Measurements from ENCODE around the gene COL4A6.
"Not testable (repeated sequence)": the region's sequence is repeated elsewhere in the genome, so short reads cannot be mapped to it uniquely, and the experiment has no call there.

COL4A6 gene

GRCh38 chrX:108438110-108438623 is at the start of gene COL4A6:
Gene COL4A6 (minus strand): TSS chrX:108438422. CDS start chrX:108438196, 226 bp downstream.
- in situ Hi-C loops (cut with MboI; ENCODE audit: low pct_unique_long_range_greater_than_20kb, low sequenced_read_pairs) = no loop called here
- DNase-seq = no peak

- DNase-seq = no peak
- in situ Hi-C loops (cut with MboI; ENCODE audit: low pct_unique_long_range_greater_than_20kb, low sequenced_read_pairs) = no loop called here
Observed at GRCh38 chrX:108485960-108486359, 47.7 kb upstream of the COL4A6 start.

- in situ Hi-C loops (cut with MboI; ENCODE audit: low pct_unique_long_range_greater_than_20kb, low sequenced_read_pairs) = no loop called here
- no peak for DNase-seq
Observed at GRCh38 chrX:108484251-108484650, 46.0 kb upstream of the COL4A6 start.

GRCh38 chrX:108481528-108481927 is 43.3 kb upstream of the COL4A6 start:
- in situ Hi-C loops (cut with MboI; ENCODE audit: low pct_unique_long_range_greater_than_20kb, low sequenced_read_pairs); DNase-seq: not testable (repeated sequence)

- in situ Hi-C loops (cut with MboI; ENCODE audit: low pct_unique_long_range_greater_than_20kb, low sequenced_read_pairs) = no loop called here
- DNase-seq = no peak
Observed at GRCh38 chrX:108473979-108474378, 35.8 kb upstream of the COL4A6 start.

GRCh38 chrX:108468486-108468885 is 30.3 kb upstream of the COL4A6 start:
- DNase-seq = no peak

GRCh38 chrX:108464604-108465003 is 26.4 kb upstream of the COL4A6 start:
- in situ Hi-C loops (cut with MboI; ENCODE audit: low pct_unique_long_range_greater_than_20kb, low sequenced_read_pairs) = no loop called here
- no peak for DNase-seq

More at GRCh38 chrX:108468486-108468885, 30.3 kb upstream of the COL4A6 start:
- in situ Hi-C loops (cut with MboI; ENCODE audit: low pct_unique_long_range_greater_than_20kb, low sequenced_read_pairs) = no loop called here

- DNase-seq = no peak
- in situ Hi-C loops (cut with MboI; ENCODE audit: low pct_unique_long_range_greater_than_20kb, low sequenced_read_pairs) = no loop called here
Observed at GRCh38 chrX:108456971-108457477, 18.8 kb upstream of the COL4A6 start.

- in situ Hi-C loops (cut with MboI; ENCODE audit: low pct_unique_long_range_greater_than_20kb, low sequenced_read_pairs) = no loop called here
- DNase-seq = no peak
Observed at GRCh38 chrX:108453841-108454240, 15.6 kb upstream of the COL4A6 start.

GRCh38 chrX:108447303-108447702 is 9.1 kb upstream of the COL4A6 start:
- no peak for DNase-seq
- in situ Hi-C loops (cut with MboI; ENCODE audit: low pct_unique_long_range_greater_than_20kb, low sequenced_read_pairs) = no loop called here

GRCh38 chrX:108442901-108443464 is 4.8 kb upstream of the COL4A6 start:
- in situ Hi-C loops (cut with MboI; ENCODE audit: low pct_unique_long_range_greater_than_20kb, low sequenced_read_pairs) = no loop called here
- DNase-seq = no peak

- no peak for DNase-seq
- in situ Hi-C loops (cut with MboI; ENCODE audit: low pct_unique_long_range_greater_than_20kb, low sequenced_read_pairs) = no loop called here
Observed at GRCh38 chrX:108439961-108440696, 1.9 kb upstream of the COL4A6 start.

GRCh38 chrX:108439426-108439942 is 1.3 kb upstream of the COL4A6 start, which contains the start of gene COL4A5:
Gene COL4A5 (plus strand): TSS chrX:108439838. CDS start chrX:108440126, 288 bp downstream.
- in situ Hi-C loops (cut with MboI; ENCODE audit: low pct_unique_long_range_greater_than_20kb, low sequenced_read_pairs) = no loop called here
- DNase-seq = no peak

- no peak for DNase-seq
- in situ Hi-C loops (cut with MboI; ENCODE audit: low pct_unique_long_range_greater_than_20kb, low sequenced_read_pairs) = no loop called here
Observed at GRCh38 chrX:108437349-108438109, 693 bp downstream of the COL4A6 start.

- DNase-seq = no peak
- in situ Hi-C loops (cut with MboI; ENCODE audit: low pct_unique_long_range_greater_than_20kb, low sequenced_read_pairs) = no loop called here
Observed at GRCh38 chrX:108435261-108435660, 3.0 kb downstream of the COL4A6 start.

- in situ Hi-C loops (cut with MboI; ENCODE audit: low pct_unique_long_range_greater_than_20kb, low sequenced_read_pairs) = no loop called here
- no peak for DNase-seq
Observed at GRCh38 chrX:108426262-108426661, 12.0 kb downstream of the COL4A6 start.

GRCh38 chrX:108420481-108420880 is 17.7 kb downstream of the COL4A6 start:
- no peak for DNase-seq
- in situ Hi-C loops (cut with MboI; ENCODE audit: low pct_unique_long_range_greater_than_20kb, low sequenced_read_pairs) = no loop called here

GRCh38 chrX:108419401-108419800 is 18.8 kb downstream of the COL4A6 start:
- DNase-seq = no peak
- in situ Hi-C loops (cut with MboI; ENCODE audit: low pct_unique_long_range_greater_than_20kb, low sequenced_read_pairs) = no loop called here

GRCh38 chrX:108417257-108417656 is 21.0 kb downstream of the COL4A6 start:
- DNase-seq = no peak
- in situ Hi-C loops (cut with MboI; ENCODE audit: low pct_unique_long_range_greater_than_20kb, low sequenced_read_pairs) = no loop called here
